Measurements from ENCODE around the gene TRAPPC6A. TPM values are rescaled to one million over a fixed set of nuclear protein-coding genes. Genes with fewer than 3 reads are reported as not detected.

The TRAPPC6A gene
- total and polyA plus RNA-seq, 5 donors: 15.2 to 26.5 (median 19.2) TPM

DNA sequence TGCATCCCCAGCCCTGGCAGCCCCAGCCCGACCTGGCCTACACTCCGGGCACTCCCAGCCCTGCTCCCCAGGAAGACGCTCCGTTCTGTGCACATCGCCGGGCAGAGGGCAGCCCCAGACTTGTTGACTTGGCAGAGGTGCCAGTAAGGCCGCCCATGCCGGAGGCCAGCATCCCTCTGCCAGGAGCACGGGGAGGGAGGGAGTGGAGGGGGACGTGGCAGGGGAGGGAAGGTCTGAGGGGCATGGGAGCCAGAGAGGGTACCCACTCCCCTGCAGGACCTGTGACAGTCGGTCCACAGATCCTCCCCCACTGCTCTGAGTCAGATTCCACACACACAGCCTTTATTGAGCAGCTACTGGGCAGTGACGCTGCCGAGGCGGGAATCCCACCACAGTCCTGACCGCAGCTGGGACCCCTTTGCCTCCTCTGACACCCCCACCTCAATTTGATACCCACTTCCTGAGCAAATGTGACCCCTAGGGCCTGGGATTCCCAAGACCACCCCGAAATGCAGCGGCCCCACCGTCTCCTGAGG lies 15.4 kb downstream of the TRAPPC6A start:
- 74% methylated on average over 18 of the region's 18 CpGs for WGBS

GRCh38 chr19:45161738-45162607 lies 16.1 kb downstream of the TRAPPC6A start:
- intact Hi-C loops (cut with DNase I): no loop called here
- 44% methylated on average over 32 of the region's 32 CpGs for WGBS
- ATAC-seq (peak in 1 of 2 donors; percentile 10), DNase-seq (no peak)
- H3K4me1 ChIP-seq (ENCODE audit: control insufficient read depth, insufficient read depth, low read length): peaks cover 3% of the 10 kb centered on the region
- H3K4me3 ChIP-seq (ENCODE audit: low read length): no peak overlapping the region
- H3K27me3 ChIP-seq (ENCODE audit: control insufficient read depth, insufficient read depth): no peaks in the 10 kb centered on the region
- no peaks in the 10 kb centered on the region for H3K9me3 ChIP-seq (ENCODE audit: control insufficient read depth, low read length)
- H3K27ac ChIP-seq (ENCODE audit: low read length): no peak overlapping the region

More for the DNA sequence above, 15.4 kb downstream of the TRAPPC6A start:
- no peak for DNase-seq
- intact Hi-C loops (cut with DNase I): no loop called here
- H3K27ac ChIP-seq (ENCODE audit: low read length): no peak overlapping the region
- H3K27me3 ChIP-seq (ENCODE audit: control insufficient read depth, insufficient read depth): no peaks in the 10 kb centered on the region
- no peak overlapping the region for H3K4me3 ChIP-seq (ENCODE audit: low read length)
- H3K9me3 ChIP-seq (ENCODE audit: control insufficient read depth, low read length): no peaks in the 10 kb centered on the region
- no peak for ATAC-seq
- peaks cover 3% of the 10 kb centered on the region for H3K4me1 ChIP-seq (ENCODE audit: control insufficient read depth, insufficient read depth, low read length)

- H3K4me3 ChIP-seq (ENCODE audit: low read length): no peak within 1 kb of the TSS
- DNase-seq (no peak), ATAC-seq (no peak)
- H3K27ac ChIP-seq (ENCODE audit: low read length): no peak within 1 kb of the TSS
- WGBS: 51% methylated on average over 29 of the region's 29 CpGs
- no peaks in the 10 kb centered on the region for H3K9me3 ChIP-seq (ENCODE audit: control insufficient read depth, low read length)
- H3K27me3 ChIP-seq (ENCODE audit: control insufficient read depth, insufficient read depth): no peaks in the 10 kb centered on the region
- no peaks in the 10 kb centered on the region for H3K4me1 ChIP-seq (ENCODE audit: control insufficient read depth, insufficient read depth, low read length)
- intact Hi-C loops (cut with DNase I): no loop called here
Observed at GRCh38 chr19:45160870-45161737, 16.9 kb downstream of the TRAPPC6A start, which contains the start of gene NKPD1. Gene NKPD1 (minus strand): TSS chr19:45160982. CDS start chr19:45160150, 832 bp downstream.

- Histone ChIP-seq H3K27ac (ENCODE audit: low read length) (no peak overlapping the region), H3K27me3 (ENCODE audit: control insufficient read depth, insufficient read depth) (no peaks in the 10 kb centered on the region), H3K4me1 (ENCODE audit: control insufficient read depth, insufficient read depth, low read length) (no peaks in the 10 kb centered on the region), H3K9me3 (ENCODE audit: control insufficient read depth, low read length) (no peaks in the 10 kb centered on the region), H3K4me3 (ENCODE audit: low read length) (no peak overlapping the region)
- 82% methylated on average over 10 of the region's 10 CpGs for WGBS
- ATAC-seq (no peak), DNase-seq (no peak)
- intact Hi-C loops (cut with DNase I): no loop called here
Observed at GRCh38 chr19:45159971-45160324, 18.1 kb downstream of the TRAPPC6A start.

GRCh38 chr19:45159210-45159970 lies 18.6 kb downstream of the TRAPPC6A start:
- intact Hi-C loops (cut with DNase I): no loop called here
- ATAC-seq (no peak), DNase-seq (no peak)
- Histone ChIP-seq H3K4me1 (ENCODE audit: control insufficient read depth, insufficient read depth, low read length) (no peaks in the 10 kb centered on the region), H3K9me3 (ENCODE audit: control insufficient read depth, low read length) (no peaks in the 10 kb centered on the region), H3K27me3 (ENCODE audit: control insufficient read depth, insufficient read depth) (no peaks in the 10 kb centered on the region), H3K4me3 (ENCODE audit: low read length) (no peak overlapping the region), H3K27ac (ENCODE audit: low read length) (no peak overlapping the region)
- 78% methylated on average over 12 of the region's 12 CpGs for WGBS

DNA sequence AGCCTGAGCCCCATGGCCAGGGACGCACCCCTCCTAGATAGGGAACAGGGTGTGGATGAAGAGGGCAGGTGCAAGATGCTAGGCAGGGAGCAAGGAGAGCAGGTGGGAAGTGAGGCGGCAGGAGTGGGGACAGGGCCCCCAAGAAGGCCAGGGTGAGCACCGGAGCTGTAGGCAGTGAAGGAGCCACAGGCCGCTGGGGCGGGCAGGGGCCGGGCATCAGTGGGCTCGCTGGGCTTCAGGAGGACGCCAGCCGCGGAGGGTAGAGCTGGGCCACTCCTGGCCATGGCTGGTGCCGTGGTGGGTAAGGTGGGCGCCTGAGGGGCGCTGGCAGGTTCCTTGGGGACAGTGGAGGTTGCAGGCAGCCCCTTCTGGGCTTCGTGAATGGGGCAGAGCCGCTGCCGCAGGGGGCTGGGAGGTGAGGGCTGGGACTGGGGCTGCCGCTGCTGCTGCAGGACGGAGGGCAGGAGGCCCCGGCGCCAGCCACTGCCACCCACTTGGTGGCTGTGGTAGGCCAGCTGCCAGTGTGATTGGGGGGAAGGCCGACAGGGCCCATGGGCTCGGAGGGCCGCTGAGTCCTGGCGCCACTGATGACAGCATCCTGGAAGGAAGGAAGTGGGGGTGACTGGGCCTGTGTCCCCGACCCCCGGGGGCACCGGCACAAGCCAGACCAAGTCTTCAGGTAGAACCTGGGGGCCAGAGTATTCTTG lies 19.4 kb downstream of the TRAPPC6A start:
- no peaks in the 10 kb centered on the region for H3K4me1 ChIP-seq (ENCODE audit: control insufficient read depth, insufficient read depth, low read length)
- no peak for DNase-seq
- no peak for ATAC-seq
- H3K27me3 ChIP-seq (ENCODE audit: control insufficient read depth, insufficient read depth): no peaks in the 10 kb centered on the region
- no peaks in the 10 kb centered on the region for H3K9me3 ChIP-seq (ENCODE audit: control insufficient read depth, low read length)
- H3K27ac ChIP-seq (ENCODE audit: low read length): no peak overlapping the region
- no peak overlapping the region for H3K4me3 ChIP-seq (ENCODE audit: low read length)
- intact Hi-C loops (cut with DNase I): no loop called here
- 76% methylated on average over 27 of the region's 27 CpGs for WGBS

- ATAC-seq (no peak), DNase-seq (no peak)
- intact Hi-C loops (cut with DNase I): no loop called here
- Histone ChIP-seq H3K4me1 (ENCODE audit: control insufficient read depth, insufficient read depth, low read length) (no peaks in the 10 kb centered on the region), H3K4me3 (ENCODE audit: low read length) (no peak overlapping the region), H3K27ac (ENCODE audit: low read length) (no peak overlapping the region), H3K27me3 (ENCODE audit: control insufficient read depth, insufficient read depth) (no peaks in the 10 kb centered on the region), H3K9me3 (ENCODE audit: control insufficient read depth, low read length) (no peaks in the 10 kb centered on the region)
- WGBS: 78% methylated on average over 11 of the region's 11 CpGs
Observed at GRCh38 chr19:45156751-45157150, 21.3 kb downstream of the TRAPPC6A start.

DNA sequence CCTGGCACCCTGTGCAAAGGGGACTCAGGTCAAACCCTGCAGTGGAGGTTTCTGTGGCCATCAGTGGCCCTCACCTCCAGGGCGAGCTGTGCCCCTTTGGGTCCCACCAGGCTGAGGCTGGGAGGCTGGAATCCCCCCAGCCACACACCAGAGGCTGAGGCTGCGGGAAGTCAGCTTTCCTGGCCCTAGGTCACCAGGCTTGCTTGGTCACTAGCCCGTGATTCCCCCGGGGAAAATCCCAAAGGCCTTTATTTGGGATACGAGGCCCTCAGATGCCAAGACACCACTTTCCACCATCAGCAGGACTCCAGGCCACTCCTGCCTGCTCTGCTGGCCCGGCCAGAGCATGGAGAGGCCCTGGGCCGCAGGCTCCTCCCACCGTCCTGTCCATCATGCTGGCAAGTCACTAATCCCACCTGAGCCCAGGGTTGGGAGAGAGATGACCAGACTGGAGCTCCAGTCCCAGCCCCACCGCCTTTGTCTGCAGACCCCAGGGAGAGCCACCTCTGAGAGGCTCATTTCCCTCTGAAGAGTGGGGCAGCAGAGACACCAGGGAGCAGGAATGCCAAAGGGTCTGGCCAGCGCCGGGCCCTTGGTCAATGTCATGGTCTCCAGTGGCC lies 21.9 kb downstream of the TRAPPC6A start:
- intact Hi-C loops (cut with DNase I): no loop called here
- H3K27me3 ChIP-seq (ENCODE audit: control insufficient read depth, insufficient read depth): no peaks in the 10 kb centered on the region
- WGBS: 76% methylated on average over 11 of the region's 11 CpGs

GRCh38 chr19:45154064-45154827 lies 23.8 kb downstream of the TRAPPC6A start:
- 41% methylated on average over 19 of the region's 19 CpGs for WGBS
- Histone ChIP-seq H3K9me3 (ENCODE audit: control insufficient read depth, low read length) (no peaks in the 10 kb centered on the region), H3K4me1 (ENCODE audit: control insufficient read depth, insufficient read depth, low read length) (no peaks in the 10 kb centered on the region), H3K4me3 (ENCODE audit: low read length) (peak overlapping the region; percentile 6), H3K27me3 (ENCODE audit: control insufficient read depth, insufficient read depth) (no peaks in the 10 kb centered on the region), H3K27ac (ENCODE audit: low read length) (no peak overlapping the region)
- intact Hi-C loops (cut with DNase I): no loop called here
- DNase-seq: peak in 2 of 3 donors; percentile 75 to 80
- ATAC-seq: peak; percentile 38 to 84

More for the DNA sequence above, 21.9 kb downstream of the TRAPPC6A start:
- no peaks in the 10 kb centered on the region for H3K4me1 ChIP-seq (ENCODE audit: control insufficient read depth, insufficient read depth, low read length)
- H3K4me3 ChIP-seq (ENCODE audit: low read length): no peak overlapping the region
- H3K27ac ChIP-seq (ENCODE audit: low read length): no peak overlapping the region
- ATAC-seq (no peak), DNase-seq (no peak)
- H3K9me3 ChIP-seq (ENCODE audit: control insufficient read depth, low read length): no peaks in the 10 kb centered on the region
